IMR-90 (cell line): ENCODE data around the gene CHP1. TPM values are rescaled to one million over a fixed set of nuclear protein-coding genes. Genes with fewer than 3 reads are reported as not detected.

ENCODE experiments used
- ATAC-seq: fragments of 200-7000 bp; cut with Tn5 transposase; 2 replicates; pipeline ENCODE4 v1.9.1; 2020; ENCODE audit warnings: low read depth, mild to moderate bottlenecking, moderate library complexity
- BruUV-seq: library from RNA; stranded (reverse); fragments of 400-500 nt; replicated peaks from 2 replicates; lab custom pipeline; 2021; lab: Mats Ljungman, UMichigan
- CTCF ChIA-PET: fragments of 300-600 bp; formaldehyde crosslinking; extraction: SDS; loops from one replicate; lab custom pipeline; 2021; ENCODE audit warnings: antibody characterized with exemption; lab: Yijun Ruan, JAX
- POLR2A ChIA-PET: fragments of 300-600 bp; sonication (Branson Sonifier 250); formaldehyde crosslinking; loops from one replicate; lab custom pipeline; 2022; ENCODE audit warnings: antibody characterized with exemption; ENCODE audit not compliant: unreplicated experiment; lab: Charles Lee
- DNase-seq: peaks from one replicate; pipeline ENCODE4 v3.0.0; 2013
- H2AFZ ChIP-seq: replicated peaks from 2 replicates; pipeline ENCODE3; 2013; ENCODE audit warnings: low read length, mild to moderate bottlenecking; ENCODE audit not compliant: poor library complexity
- H2AK5ac ChIP-seq: 2 replicates; pipeline ENCODE4 v1.6.1; 2013; ENCODE audit warnings: low read depth, low read length, inconsistent platforms
- H2AK9ac ChIP-seq: replicated peaks from 2 replicates; pipeline ENCODE3; 2013; ENCODE audit warnings: mild to moderate bottlenecking, low read depth, low read length, moderate library complexity; ENCODE audit not compliant: poor library complexity
- H2BK120ac ChIP-seq: 2 replicates; pipeline ENCODE4 v1.6.1; 2013; ENCODE audit warnings: low read depth, low read length, inconsistent platforms
- H2BK15ac ChIP-seq: 3 replicates; pipeline ENCODE4 v1.6.1; 2013; ENCODE audit warnings: low read depth, low read length, inconsistent platforms
- H2BK20ac ChIP-seq: 2 replicates; pipeline ENCODE4 v1.6.1; 2013; ENCODE audit warnings: low read depth, mild to moderate bottlenecking, inconsistent platforms, low read length, moderate library complexity
- H2BK5ac ChIP-seq: 2 replicates; pipeline ENCODE4 v1.6.1; 2013; ENCODE audit warnings: mild to moderate bottlenecking, low read depth, low read length, inconsistent platforms; ENCODE audit not compliant: poor library complexity, severe bottlenecking
- H3K14ac ChIP-seq: replicated peaks from 2 replicates; pipeline ENCODE4 v1.6.1; 2013; ENCODE audit warnings: low read depth, low read length, inconsistent platforms
- H3K18ac ChIP-seq: 2 replicates; pipeline ENCODE4 v1.6.1; 2013; ENCODE audit warnings: low read depth, low read length, control low read depth
- H3K23ac ChIP-seq: 2 replicates; pipeline ENCODE4 v1.6.1; 2013; ENCODE audit warnings: low read depth, low read length, inconsistent platforms
- H3K27ac ChIP-seq: 2 replicates; pipeline ENCODE4 v1.5.1; 2013; ENCODE audit warnings: mild to moderate bottlenecking, control low read depth, low read length; ENCODE audit not compliant: insufficient read depth
- H3K27me3 ChIP-seq: 2 replicates; pipeline ENCODE4 v1.6.1; 2013; ENCODE audit warnings: low read length; ENCODE audit not compliant: control insufficient read depth, insufficient read depth
- H3K36me3 ChIP-seq: 2 replicates; pipeline ENCODE4 v1.6.1; 2013; ENCODE audit warnings: low read length, mixed read lengths; ENCODE audit not compliant: control insufficient read depth, insufficient read depth
- H3K4ac ChIP-seq: 2 replicates; pipeline ENCODE4 v1.6.1; 2013; ENCODE audit warnings: low read depth, low read length, inconsistent platforms
- H3K4me1 ChIP-seq: 2 replicates; pipeline ENCODE4 v1.6.1; 2013; ENCODE audit warnings: low read length, mixed read lengths; ENCODE audit not compliant: control insufficient read depth, insufficient read depth
- H3K4me2 ChIP-seq: 2 replicates; pipeline ENCODE4 v1.6.1; 2013; ENCODE audit warnings: low read depth, mild to moderate bottlenecking, control low read depth, low read length, moderate library complexity
- H3K4me3 ChIP-seq: 2 replicates; pipeline ENCODE4 v1.5.1; 2013; ENCODE audit warnings: low read depth, mild to moderate bottlenecking, control low read depth, low read length, moderate library complexity; ENCODE audit not compliant: insufficient read depth
- H3K56ac ChIP-seq: 2 replicates; pipeline ENCODE4 v1.6.1; 2013; ENCODE audit warnings: low read length, inconsistent platforms; ENCODE audit not compliant: insufficient read depth; ENCODE audit errors: extremely low read depth
- H3K79me1 ChIP-seq, 2 experiments: 2 replicates each; pipeline ENCODE4 v1.6.1; 2013; ENCODE audit warnings: low read length in 2 of 2, inconsistent platforms in 1 of 2, low read depth in 1 of 2
- H3K9ac ChIP-seq: 2 replicates; pipeline ENCODE4 v1.6.1; 2013; ENCODE audit warnings: low read depth, low read length, control low read depth
- H3K9me1 ChIP-seq: 2 replicates; pipeline ENCODE4 v1.6.1; 2013; ENCODE audit warnings: low read length, inconsistent platforms; ENCODE audit not compliant: insufficient read depth
- H3K9me3 ChIP-seq: 2 replicates; pipeline ENCODE4 v1.6.1; 2013; ENCODE audit warnings: low read length; ENCODE audit not compliant: control insufficient read depth, insufficient read depth
- H4K20me1 ChIP-seq: 2 replicates; pipeline ENCODE4 v1.6.1; 2013; ENCODE audit warnings: low read length, inconsistent platforms; ENCODE audit not compliant: insufficient read depth
- H4K5ac ChIP-seq: 2 replicates; pipeline ENCODE4 v1.6.1; 2013; ENCODE audit warnings: mild to moderate bottlenecking, low read depth, low read length, control low read depth
- H4K8ac ChIP-seq, 2 experiments: 2 replicates each; pipeline ENCODE4 v1.6.1; 2013; ENCODE audit warnings: low read depth in 2 of 2, low read length in 2 of 2, control low read depth in 1 of 2, inconsistent platforms in 1 of 2
- H4K91ac ChIP-seq: 2 replicates; pipeline ENCODE4 v1.6.1; 2013; ENCODE audit warnings: low read depth, low read length, inconsistent platforms; ENCODE audit not compliant: insufficient read depth
- CEBPB ChIP-seq: IDR thresholded peaks from 2 replicates; pipeline ENCODE4 v1.6.1; 2012; ENCODE audit warnings: low read depth, low read length, improper control_type of control experiment
- CHD1 ChIP-seq: IDR thresholded peaks from 2 replicates; pipeline ENCODE4 v1.6.1; 2012; ENCODE audit warnings: low read depth, low read length, improper control_type of control experiment
- CTCF ChIP-seq: conservative IDR thresholded peaks from 2 replicates; pipeline ENCODE4 v1.5.1; 2012; ENCODE audit warnings: mild to moderate bottlenecking, low read depth, low read length, improper control_type of control experiment
- FOS ChIP-seq: fragments of 150-350 bp; IDR thresholded peaks from 2 replicates; pipeline ENCODE4 v1.6.1; 2016; ENCODE audit warnings: low read depth, low read length
- MAZ ChIP-seq: IDR thresholded peaks from 2 replicates; pipeline ENCODE4 v1.6.1; 2012; ENCODE audit warnings: low read depth, mild to moderate bottlenecking, low read length, improper control_type of control experiment, moderate library complexity, borderline replicate concordance
- NFE2L2 ChIP-seq: fragments of 150-350 bp; IDR thresholded peaks from 2 replicates; pipeline ENCODE4 v1.6.1; 2016; ENCODE audit warnings: low read depth, mild to moderate bottlenecking, low read length
- POLR2A ChIP-seq: IDR thresholded peaks from 2 replicates; pipeline ENCODE4 v1.6.1; 2012; ENCODE audit warnings: mild to moderate bottlenecking, low read depth, low read length
- RCOR1 ChIP-seq: IDR thresholded peaks from 2 replicates; pipeline ENCODE4 v1.6.1; 2012; ENCODE audit warnings: mild to moderate bottlenecking, low read length, improper control_type of control experiment; ENCODE audit not compliant: insufficient replicate concordance
- WGBS, 2 experiments: methylation state at CpG; one replicate each; pipeline versions ENCODE4 v1.1.5 to v1.1.7; 2013; ENCODE audit warnings: missing lambda C conversion rate in 2 of 2; ENCODE audit not compliant: insufficient read length in 1 of 2; ENCODE audit errors: extremely low coverage in 2 of 2; 5-methylcytosine and 5-hydroxymethylcytosine counted together
- dilution Hi-C: fragments of 300-500 bp; cut with HindIII; formaldehyde crosslinking; loops from one replicate; pipeline ENCODE4 v1.14.3; 2018; ENCODE audit warnings: low sequenced_read_pairs; ENCODE audit not compliant: unreplicated experiment
- in situ Hi-C: fragments of 300-500 bp; cut with MboI; formaldehyde crosslinking; loops from 3 replicates; pipeline ENCODE4 v1.14.3; 2019; ENCODE audit warnings: low sequenced_read_pairs, inconsistent platforms, mixed read lengths
- intact Hi-C: fragments of 100-400 bp; cut with micrococcal nuclease; formaldehyde crosslinking; loops from 2 replicates; pipeline ENCODE4 v1.10.0; 2022
- polyA plus RNA-seq, 3 experiments: library from polyadenylated mRNA; depleted of rRNA; stranded (reverse); fragments of >200 nt; gene quantifications; 2 replicates each; pipeline ENCODE4 v1.2.3, GENCODE V29; 2012; ENCODE audit warnings: low replicate concordance in 1 of 3
- total RNA-seq: library from RNA; depleted of rRNA; stranded (reverse); fragments of >200 nt; gene quantifications from 2 replicates; pipeline ENCODE4 v1.2.3, GENCODE V29; 2012

CHP1 gene
- total and polyA plus RNA-seq, 2 of the 4 experiments (the other 2 are of a cell fraction), result 39.2 to 96.1 TPM

- no TSS peak for BruUV-seq
- H3K23ac ChIP-seq, result no peak overlapping the region
- H2BK5ac ChIP-seq, result no peak overlapping the region
- H3K9me3 ChIP-seq, result no peaks in the 10 kb centered on the region
- in situ Hi-C loops (no loop called here), intact Hi-C loops (no loop called here), dilution Hi-C loops (no loop called here)
- no peak overlapping the region for H3K4ac ChIP-seq
- H2BK20ac ChIP-seq, result no peak overlapping the region
- no peak overlapping the region for H3K14ac ChIP-seq
- H4K8ac ChIP-seq, result no peak overlapping the region
- no peak overlapping the region for H3K56ac ChIP-seq
- DNase-seq (no peak), ATAC-seq (no peak)
- H2AFZ ChIP-seq, result no peak overlapping the region
- H2BK120ac ChIP-seq, result no peak overlapping the region
- ChIA-PET CTCF (no interaction called here), POLR2A (no interaction called here)
- no peaks in the 10 kb centered on the region for H3K4me1 ChIP-seq
- 96% methylated on average over 4 of the region's 9 CpGs; no CpG with 5 or more reads in 1 of the 2 experiments for WGBS, 2 experiments
- no peak overlapping the region for H3K4me3 ChIP-seq
- no peak overlapping the region for H3K18ac ChIP-seq
- H3K4me2 ChIP-seq, result no peak overlapping the region
- H4K5ac ChIP-seq, result no peak overlapping the region
- no peak overlapping the region for H2AK5ac ChIP-seq
- H2BK15ac ChIP-seq, result no peak overlapping the region
- no peak overlapping the region for H3K9ac ChIP-seq
- H4K91ac ChIP-seq, result no peak overlapping the region
- no peaks in the 10 kb centered on the region for H3K27me3 ChIP-seq
- peaks cover 3% of the 10 kb centered on the region; the same call in 1 of the 2 replicates for H4K20me1 ChIP-seq
- H3K27ac ChIP-seq, result no peak overlapping the region
- H3K9me1 ChIP-seq, result peaks cover 2% of the 10 kb centered on the region; the same call in 1 of the 2 replicates
- H3K79me1 ChIP-seq, result peaks cover 18 to 60% of the 10 kb centered on the region in 2 experiments
- no peak for TF ChIP-seq CTCF
- TF ChIP-seq POLR2A, result no peak
- no peak for TF ChIP-seq NFE2L2
- no peak for TF ChIP-seq MAZ
- TF ChIP-seq CHD1, result no peak
- TF ChIP-seq FOS, result no peak
- no peak for TF ChIP-seq RCOR1
- TF ChIP-seq CEBPB, result no peak
- H2AK9ac ChIP-seq, result no peak overlapping the region
- peaks cover 26% of the 10 kb centered on the region for H3K36me3 ChIP-seq
These were observed 60.1 kb downstream of the CHP1 start for GRCh38 chr15:41291065-41291631.
